Measurements from ENCODE around the gene GPC1. TPM values are rescaled to one million over a fixed set of nuclear protein-coding genes. Genes with fewer than 3 reads are reported as not detected.

GPC1 gene
- total and polyA plus RNA-seq, 5 donors from 2014 or later = 0.06 to 0.91 (median 0.39) TPM

Other genes with a start within 250 kb of the GPC1 start
- gene ANKMY1, start 122.3 kb downstream of the GPC1 start, total RNA-seq = 37.2 TPM
- gene ANKMY1, start 122.3 kb downstream of the GPC1 start, polyA plus RNA-seq = 10 to 100 TPM in 1 of 4 donors, 1 to 10 TPM in 3; 3.8 to 11.8 (median 7.6) TPM
- gene DUSP28, start 124.7 kb downstream of the GPC1 start, total RNA-seq = 8.3 TPM
- 10 to 100 TPM; 14.9 to 27.2 (median 18.1) TPM for gene DUSP28, start 124.7 kb downstream of the GPC1 start, polyA plus RNA-seq
- gene RNPEPL1, start 132.8 kb downstream of the GPC1 start, total RNA-seq = 167 TPM
- 10 to 100 TPM; 28.5 to 83.7 (median 52.5) TPM for gene RNPEPL1, start 132.8 kb downstream of the GPC1 start, polyA plus RNA-seq
- 64.6 TPM for gene CAPN10, start 151.1 kb downstream of the GPC1 start, total RNA-seq
- 10 to 100 TPM in 1 of 4 donors, 1 to 10 TPM in 3; 6.8 to 12.2 (median 7.8) TPM for gene CAPN10, start 151.1 kb downstream of the GPC1 start, polyA plus RNA-seq
- 11.0 TPM for gene GPR35, start 189.8 kb downstream of the GPC1 start, total RNA-seq
- under 1 TPM; 0.24 to 0.60 (median 0.40) TPM for gene GPR35, start 189.8 kb downstream of the GPC1 start, polyA plus RNA-seq
- gene AQP12B, start 247.2 kb downstream of the GPC1 start, total RNA-seq = not detected
- gene AQP12B, start 247.2 kb downstream of the GPC1 start, polyA plus RNA-seq = not detected

Data from CD4-positive, CD25-positive, alpha-beta regulatory T cell (primary cell).